ENCODE measurements around the gene CBX7.

GRCh38 chr22:39169797-39170466 lies 17.5 kb upstream of the CBX7 start:
- no peak for TF ChIP-seq POLR2A (IDR thresholded peaks at IDR 0.05; ENCODE audit: low read depth, low read length)
- TF ChIP-seq TAF1 (IDR thresholded peaks at IDR 0.05; ENCODE audit: borderline replicate concordance, low read depth, low read length): no peak
- TF ChIP-seq POLR2AphosphoS5 (IDR thresholded peaks at IDR 0.05; ENCODE audit: low read depth, low read length): no peak
